ENCODE data around the gene LEF1. TPM values are rescaled to one million over a fixed set of nuclear protein-coding genes. Genes with fewer than 3 reads are reported as not detected.

Gene LEF1
- total and polyA plus RNA-seq, 2 donors (not counting 3 experiments of a cell fraction or from before 2014, with no cell fraction given): 0.46 TPM; not detected in 1

DNA sequence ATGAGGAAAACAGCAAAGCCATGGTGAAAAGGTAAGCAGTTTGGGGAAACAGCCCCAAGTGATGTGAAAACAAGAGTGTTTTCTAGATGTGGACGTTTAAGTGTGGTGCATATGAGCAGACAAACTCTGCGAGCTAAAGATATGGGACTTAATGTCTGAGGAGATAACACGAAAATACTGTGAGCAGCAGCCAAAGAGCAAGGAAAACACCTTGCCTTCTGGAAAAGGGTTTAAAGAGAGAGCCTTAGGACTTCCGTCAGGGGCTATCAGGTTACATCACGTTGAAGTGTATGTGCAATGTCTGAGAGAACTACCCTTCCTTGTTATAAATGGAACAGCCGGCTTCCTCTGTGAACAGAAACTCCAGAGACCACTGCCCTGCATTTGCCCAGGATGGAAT is 54.2 kb downstream of the LEF1 start:
- Histone ChIP-seq H4K20me1 (replicated peaks; ENCODE audit: control insufficient read depth, extremely low read depth, insufficient read depth, low read length) (no peaks in the 10 kb centered on the region), H3K9me3 (replicated peaks; ENCODE audit: control insufficient read depth, insufficient read depth, low read length) (no peaks in the 10 kb centered on the region), H3K79me2 (ENCODE audit: control insufficient read depth, insufficient read depth, low read length) (no peaks in the 10 kb centered on the region), H3K4me1 (ENCODE audit: control insufficient read depth, extremely low read depth, insufficient read depth, low read length) (no peaks in the 10 kb centered on the region), H3K4me3 (replicated peaks in 1 of 3; ENCODE audit: insufficient read depth in 1 of 3, low read depth in 1 of 3, low read length in 3 of 3) (no peak overlapping the region), H2AFZ (ENCODE audit: low read depth, low read length) (no peak overlapping the region), H3K27ac (ENCODE audit: insufficient read depth, low read depth, low read length) (no peak overlapping the region), H3K4me2 (ENCODE audit: insufficient read depth, low read length) (no peak overlapping the region), H3K36me3 (ENCODE audit: control insufficient read depth in 2 of 2, extremely low read depth in 1 of 2, insufficient read depth in 2 of 2, low read length in 2 of 2) (no peaks in the 10 kb centered on the region), H3K9ac (replicated peaks; ENCODE audit: extremely low read depth, insufficient read depth, low read length) (no peak overlapping the region), H3K9me1 (replicated peaks; ENCODE audit: control insufficient read depth, extremely low read depth, insufficient read depth, low read length) (no peaks in the 10 kb centered on the region), H3K27me3 (ENCODE audit: control insufficient read depth in 2 of 2, insufficient read depth in 2 of 2, low read length in 2 of 2) (peaks cover 1 to 2% of the 10 kb centered on the region in 2 experiments)
- intact Hi-C loops (cut with micrococcal nuclease): no loop called here
- FAIRE-seq: no peak
- ChIA-PET POLR2A (no interaction called here), CTCF (interaction anchor here (1.2 to 2.1 kb wide), 2 partner anchors 15 to 16 kb away, joined by 3 to 7 read pairs; no protein-coding TSS in a partner anchor)
- BruUV-seq (replicated peaks): no TSS peak
- no peak for TF ChIP-seq EZH2 (IDR thresholded peaks at IDR 0.05; ENCODE audit: borderline replicate concordance, low read depth, low read length, severe bottlenecking)
- TF ChIP-seq MYC (IDR thresholded peaks at IDR 0.05; ENCODE audit: low read depth, low read length): no peak
- no peak for TF ChIP-seq CTCF (IDR thresholded peaks at IDR 0.05; ENCODE audit: extremely low read depth in 1 of 2, insufficient read depth in 1 of 2, low read depth in 1 of 2, low read length in 2 of 2)
- TF ChIP-seq, protein P1, sequence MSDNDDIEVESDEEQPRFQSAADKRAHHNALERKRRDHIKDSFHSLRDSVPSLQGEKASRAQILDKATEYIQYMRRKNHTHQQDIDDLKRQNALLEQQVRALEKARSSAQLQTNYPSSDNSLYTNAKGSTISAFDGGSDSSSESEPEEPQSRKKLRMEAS (IDR thresholded peaks at IDR 0.05; ENCODE audit: insufficient read depth, insufficient read length): no peak
- TF ChIP-seq FOS (IDR thresholded peaks at IDR 0.05; ENCODE audit: borderline replicate concordance, insufficient read depth, low read length): no peak
- TF ChIP-seq POLR2A (IDR thresholded peaks at IDR 0.05; ENCODE audit: low read depth, low read length): no peak
- no peak for TF ChIP-seq JUN (IDR thresholded peaks at IDR 0.05; ENCODE audit: borderline replicate concordance, insufficient read depth, insufficient read length, low read depth)
- no peak for TF ChIP-seq GATA2 (IDR thresholded peaks at IDR 0.05; ENCODE audit: insufficient read depth, insufficient read length, low read depth, low read length)
- TF ChIP-seq POLR2AphosphoS5 (IDR thresholded peaks at IDR 0.05; ENCODE audit: insufficient read depth, low read depth, low read length): no peak
- no peak for DNase-seq (ENCODE audit: low read depth, low spot score)
- dilution Hi-C loops (cut with MboI; ENCODE audit: extremely low pct_ligation_motif_present, low sequenced_read_pairs): no loop called here

All from endothelial cell of umbilical vein (primary cell).